ENCODE results near the gene RAB20.

DNA sequence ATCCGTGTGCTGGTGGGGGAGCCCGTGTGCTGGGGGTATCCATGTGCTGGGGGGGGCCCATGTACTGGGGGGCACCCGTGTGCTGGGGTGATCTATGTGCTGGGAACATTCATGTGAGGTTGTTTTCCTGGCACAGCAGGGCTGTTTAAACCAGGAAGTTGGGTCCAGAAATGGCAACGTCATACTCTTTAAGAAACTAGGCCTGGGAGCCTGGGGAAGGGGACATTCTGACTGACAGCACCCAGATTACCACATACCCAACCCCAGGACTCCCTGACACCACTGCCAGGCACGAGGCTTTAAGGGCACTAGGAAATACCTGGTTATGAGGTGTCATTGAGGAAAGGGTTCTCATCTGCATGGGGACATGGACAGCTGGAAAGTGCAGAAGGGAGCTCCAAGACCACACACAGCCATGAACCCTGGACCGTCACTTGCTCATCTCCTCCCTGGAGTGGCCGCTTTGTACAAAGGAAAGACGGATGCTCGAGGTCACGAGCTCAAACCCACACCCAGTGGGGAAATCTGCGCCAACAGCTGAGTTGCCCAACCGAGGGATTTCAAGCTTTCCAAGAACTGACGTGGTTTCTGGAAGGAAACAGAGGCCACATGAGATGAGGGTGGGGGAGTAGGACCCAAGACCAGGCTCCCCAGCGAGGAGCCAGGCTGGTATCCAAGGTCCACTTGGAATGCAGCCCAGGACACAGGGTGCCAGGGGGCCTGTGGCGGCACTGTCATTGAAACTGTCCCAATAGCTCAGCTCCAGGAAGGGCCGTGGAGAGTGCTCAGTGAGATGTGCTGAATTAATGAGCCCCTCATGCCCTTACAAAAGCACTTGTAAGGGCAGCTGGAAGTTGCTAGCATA lies 40.9 kb downstream of the RAB20 start:
- TF ChIP-seq ZNF778 (CRISPR knock-in tag; IDR thresholded peaks at IDR 0.05), result no peak
- TF ChIP-seq ZNF124 (CRISPR knock-in tag; IDR thresholded peaks at IDR 0.05), result no peak
- no peak for TF ChIP-seq BRF1 (IDR thresholded peaks at IDR 0.05; ENCODE audit: borderline replicate concordance, extremely low read depth, insufficient read length)
- no peak for TF ChIP-seq POLR2A (conservative IDR thresholded peaks at IDR 0.05)
- TF ChIP-seq NRF1 (conservative IDR thresholded peaks at IDR 0.05 in 1 of 2, IDR thresholded peaks at IDR 0.05 in 1 of 2), result no peak
- no peak for TF ChIP-seq E2F5 (CRISPR knock-in tag; IDR thresholded peaks at IDR 0.05)
- TF ChIP-seq ZNF282 (CRISPR knock-in tag; IDR thresholded peaks at IDR 0.05), result no peak
